Measurements from ENCODE around the gene NLRP6. TPM values are rescaled to one million over a fixed set of nuclear protein-coding genes. Genes with fewer than 3 reads are reported as not detected.
A peak's percentile ranks its signal among the peaks of the same experiment; 100 is the strongest.
"Not testable (repeated sequence)": the region's sequence is repeated elsewhere in the genome, so short reads cannot be mapped to it uniquely, and the experiment has no call there.

NLRP6 gene
- total and polyA plus RNA-seq, 4 donors, result 0.66 to 6.1 (median 0.88) TPM; not detected in 1

DNA sequence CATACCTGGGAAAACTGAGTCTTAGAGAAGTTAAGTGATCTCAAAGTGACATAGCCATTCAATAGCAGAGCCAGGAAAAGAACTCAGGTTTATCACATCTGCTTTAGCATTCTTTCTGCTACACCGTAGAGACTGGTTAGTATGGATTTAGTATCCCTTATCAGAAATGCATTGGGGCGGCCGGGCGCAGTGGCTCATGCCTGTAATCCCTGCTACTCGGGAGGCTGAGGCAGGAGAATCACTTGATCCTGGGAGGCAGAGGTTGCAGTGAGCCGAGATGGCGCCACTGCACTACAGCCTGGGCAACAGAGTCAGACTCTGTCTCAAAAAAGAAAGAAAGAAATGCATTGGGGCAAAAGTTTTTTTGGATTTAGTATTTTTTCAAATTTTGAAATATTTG lies 39.9 kb upstream of the NLRP6 start:
- intact Hi-C loops (cut with DNase I), result loop anchor here in 1 of 2 donors (10.0 kb wide), 1 partner anchor 66 kb away; the partner anchor contains the start of gene IFITM2
- DNase-seq; H3K27me3 ChIP-seq (ENCODE audit: control insufficient read depth in 1 of 2, insufficient read depth in 2 of 2, low read length in 1 of 2); H3K36me3 ChIP-seq (ENCODE audit: control insufficient read depth in 1 of 2, insufficient read depth in 2 of 2, low read length in 1 of 2); H3K4me3 ChIP-seq (ENCODE audit: low read length in 2 of 2); ATAC-seq (ENCODE audit: low FRiP score); H3K4me1 ChIP-seq (ENCODE audit: control insufficient read depth in 1 of 2, insufficient read depth in 2 of 2, low read length in 2 of 2); H3K27ac ChIP-seq (ENCODE audit: low read depth in 1 of 2, low read length in 2 of 2); H3K9me3 ChIP-seq (ENCODE audit: control insufficient read depth, low read length): not testable (repeated sequence)
- WGBS, 2 donors, result 83 to 84% methylated on average over 7 of the region's 7 CpGs

DNA sequence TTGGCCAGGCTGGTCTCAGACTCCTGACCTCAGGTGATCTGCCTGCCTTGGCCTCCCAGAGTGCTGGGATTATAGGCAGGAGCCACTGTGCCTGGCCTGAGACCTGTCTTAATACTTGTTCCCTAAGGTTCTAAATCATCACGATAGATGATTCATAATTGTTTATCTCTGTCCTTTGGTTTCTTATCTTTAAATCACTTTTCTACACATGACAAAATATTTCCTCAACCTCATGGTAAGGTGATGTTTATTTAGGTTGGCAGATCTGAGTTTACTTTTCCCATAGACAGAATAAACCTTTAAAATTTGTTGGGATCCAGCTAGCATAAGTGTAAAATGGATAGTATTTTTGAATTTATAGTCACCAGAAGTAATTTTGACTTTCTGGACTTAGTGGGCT lies 37.9 kb upstream of the NLRP6 start:
- intact Hi-C loops (cut with DNase I), result no loop called here
- Histone ChIP-seq H3K27ac (ENCODE audit: low read depth in 1 of 2, low read length in 2 of 2) (no peak overlapping the region), H3K27me3 (ENCODE audit: control insufficient read depth in 1 of 2, insufficient read depth in 2 of 2, low read length in 1 of 2) (no peaks in the 10 kb centered on the region), H3K4me1 (ENCODE audit: control insufficient read depth in 1 of 2, insufficient read depth in 2 of 2, low read length in 2 of 2) (no peaks in the 10 kb centered on the region), H3K4me3 (ENCODE audit: low read length in 2 of 2) (no peak overlapping the region), H3K36me3 (ENCODE audit: control insufficient read depth in 1 of 2, insufficient read depth in 2 of 2, low read length in 1 of 2) (peaks cover 0 to 4% of the 10 kb centered on the region in 2 donors), H3K9me3 (ENCODE audit: control insufficient read depth, low read length) (no peaks in the 10 kb centered on the region)
- ATAC-seq (ENCODE audit: low FRiP score) (no peak), DNase-seq (no peak)
- 11% methylated on average over 1 of the region's 1 CpG for WGBS, 2 donors

- no peaks in the 10 kb centered on the region for H3K4me1 ChIP-seq (ENCODE audit: control insufficient read depth in 1 of 2, insufficient read depth in 2 of 2, low read length in 2 of 2)
- no peak for ATAC-seq (ENCODE audit: low FRiP score)
Observed at GRCh38 chr11:241634-242033, 36.6 kb upstream of the NLRP6 start.

GRCh38 chr11:244376-244775 lies 33.8 kb upstream of the NLRP6 start:
- Histone ChIP-seq H3K9me3 (ENCODE audit: control insufficient read depth, low read length) (no peaks in the 10 kb centered on the region), H3K36me3 (ENCODE audit: control insufficient read depth in 1 of 2, insufficient read depth in 2 of 2, low read length in 1 of 2) (peaks cover 0 to 8% of the 10 kb centered on the region in 2 donors), H3K4me1 (ENCODE audit: control insufficient read depth in 1 of 2, insufficient read depth in 2 of 2, low read length in 2 of 2) (no peaks in the 10 kb centered on the region), H3K4me3 (ENCODE audit: low read length in 2 of 2) (no peak overlapping the region), H3K27ac (ENCODE audit: low read depth in 1 of 2, low read length in 2 of 2) (no peak overlapping the region), H3K27me3 (ENCODE audit: control insufficient read depth in 1 of 2, insufficient read depth in 2 of 2, low read length in 1 of 2) (no peaks in the 10 kb centered on the region)
- intact Hi-C loops (cut with DNase I), result no loop called here
- WGBS, 2 donors, result 94% methylated on average over 2 of the region's 2 CpGs
- DNase-seq (no peak), ATAC-seq (ENCODE audit: low FRiP score) (no peak)

More at GRCh38 chr11:241634-242033, 36.6 kb upstream of the NLRP6 start:
- H3K27ac ChIP-seq (ENCODE audit: low read depth in 1 of 2, low read length in 2 of 2), result no peak overlapping the region
- H3K9me3 ChIP-seq (ENCODE audit: control insufficient read depth, low read length), result no peaks in the 10 kb centered on the region
- 91 to 93% methylated on average over 5 of the region's 5 CpGs for WGBS, 2 donors
- intact Hi-C loops (cut with DNase I), result no loop called here
- no peaks in the 10 kb centered on the region for H3K27me3 ChIP-seq (ENCODE audit: control insufficient read depth in 1 of 2, insufficient read depth in 2 of 2, low read length in 1 of 2)
- H3K36me3 ChIP-seq (ENCODE audit: control insufficient read depth in 1 of 2, insufficient read depth in 2 of 2, low read length in 1 of 2), result peaks cover 0 to 5% of the 10 kb centered on the region in 2 donors
- no peak for DNase-seq
- H3K4me3 ChIP-seq (ENCODE audit: low read length in 2 of 2), result no peak overlapping the region

GRCh38 chr11:249062-249461 lies 29.1 kb upstream of the NLRP6 start:
- H3K4me1 ChIP-seq (ENCODE audit: control insufficient read depth in 1 of 2, insufficient read depth in 2 of 2, low read length in 2 of 2), result no peaks in the 10 kb centered on the region
- 75 to 78% methylated on average over 8 of the region's 8 CpGs for WGBS, 2 donors
- no peaks in the 10 kb centered on the region for H3K27me3 ChIP-seq (ENCODE audit: control insufficient read depth in 1 of 2, insufficient read depth in 2 of 2, low read length in 1 of 2)
- no peak overlapping the region for H3K27ac ChIP-seq (ENCODE audit: low read depth in 1 of 2, low read length in 2 of 2)
- no peak overlapping the region for H3K4me3 ChIP-seq (ENCODE audit: low read length in 2 of 2)
- no peak for DNase-seq
- intact Hi-C loops (cut with DNase I), result no loop called here
- no peak for ATAC-seq (ENCODE audit: low FRiP score)
- H3K36me3 ChIP-seq (ENCODE audit: control insufficient read depth in 1 of 2, insufficient read depth in 2 of 2, low read length in 1 of 2), result peaks cover 4 to 10% of the 10 kb centered on the region in 2 donors
- no peaks in the 10 kb centered on the region for H3K9me3 ChIP-seq (ENCODE audit: control insufficient read depth, low read length)

- intact Hi-C loops (cut with DNase I), result loop anchor here in 1 of 2 donors (5.0 kb wide), 1 partner anchor 37 kb away; the partner anchor contains the start of gene PGGHG
- ATAC-seq (ENCODE audit: low FRiP score), result no peak
Observed at GRCh38 chr11:250274-250673, 27.9 kb upstream of the NLRP6 start.

GRCh38 chr11:250740-251299 lies 27.4 kb upstream of the NLRP6 start:
- intact Hi-C loops (cut with DNase I), result loop anchor here in 1 of 2 donors (1.0 to 5.0 kb wide), 2 partner anchors 36 to 111 kb away; partner anchors contain the start of gene PGGHG
- H3K27me3 ChIP-seq (ENCODE audit: control insufficient read depth in 1 of 2, insufficient read depth in 2 of 2, low read length in 1 of 2), result no peaks in the 10 kb centered on the region
- H3K36me3 ChIP-seq (ENCODE audit: control insufficient read depth in 1 of 2, insufficient read depth in 2 of 2, low read length in 1 of 2), result peaks cover 4 to 6% of the 10 kb centered on the region in 2 donors
- DNase-seq (peak; percentile 77 to 85), ATAC-seq (ENCODE audit: low FRiP score) (peak; percentile 69)
- no peaks in the 10 kb centered on the region for H3K4me1 ChIP-seq (ENCODE audit: control insufficient read depth in 1 of 2, insufficient read depth in 2 of 2, low read length in 2 of 2)
- WGBS, 2 donors, result 72 to 74% methylated on average over 10 of the region's 10 CpGs
- H3K27ac ChIP-seq (ENCODE audit: low read depth in 1 of 2, low read length in 2 of 2), result peak overlapping the region in 1 of 2 donors; percentile 13
- H3K9me3 ChIP-seq (ENCODE audit: control insufficient read depth, low read length), result no peaks in the 10 kb centered on the region
- no peak overlapping the region for H3K4me3 ChIP-seq (ENCODE audit: low read length in 2 of 2)

More at GRCh38 chr11:250274-250673, 27.9 kb upstream of the NLRP6 start:
- Histone ChIP-seq H3K4me1 (ENCODE audit: control insufficient read depth in 1 of 2, insufficient read depth in 2 of 2, low read length in 2 of 2) (no peaks in the 10 kb centered on the region), H3K36me3 (ENCODE audit: control insufficient read depth in 1 of 2, insufficient read depth in 2 of 2, low read length in 1 of 2) (peaks cover 4 to 8% of the 10 kb centered on the region in 2 donors), H3K9me3 (ENCODE audit: control insufficient read depth, low read length) (no peaks in the 10 kb centered on the region), H3K27ac (ENCODE audit: low read depth in 1 of 2, low read length in 2 of 2) (no peak overlapping the region), H3K27me3 (ENCODE audit: control insufficient read depth in 1 of 2, insufficient read depth in 2 of 2, low read length in 1 of 2) (no peaks in the 10 kb centered on the region), H3K4me3 (ENCODE audit: low read length in 2 of 2) (no peak overlapping the region)
- DNase-seq, result no peak
- 85 to 92% methylated on average over 5 of the region's 5 CpGs for WGBS, 2 donors

- no peak overlapping the region for H3K27ac ChIP-seq (ENCODE audit: low read depth in 1 of 2, low read length in 2 of 2)
- intact Hi-C loops (cut with DNase I), result loop anchor here in 1 of 2 donors (1.0 to 5.0 kb wide), 2 partner anchors 36 to 111 kb away; partner anchors contain the start of gene PGGHG
- H3K27me3 ChIP-seq (ENCODE audit: control insufficient read depth in 1 of 2, insufficient read depth in 2 of 2, low read length in 1 of 2), result no peaks in the 10 kb centered on the region
- no peak overlapping the region for H3K4me3 ChIP-seq (ENCODE audit: low read length in 2 of 2)
- DNase-seq, result no peak
- H3K4me1 ChIP-seq (ENCODE audit: control insufficient read depth in 1 of 2, insufficient read depth in 2 of 2, low read length in 2 of 2), result no peaks in the 10 kb centered on the region
- no peak for ATAC-seq (ENCODE audit: low FRiP score)
- peaks cover 4 to 6% of the 10 kb centered on the region in 2 donors for H3K36me3 ChIP-seq (ENCODE audit: control insufficient read depth in 1 of 2, insufficient read depth in 2 of 2, low read length in 1 of 2)
- H3K9me3 ChIP-seq (ENCODE audit: control insufficient read depth, low read length), result no peaks in the 10 kb centered on the region
- WGBS, 2 donors, result 68 to 70% methylated on average over 10 of the region's 10 CpGs
Observed at GRCh38 chr11:251550-251949, 26.7 kb upstream of the NLRP6 start.

DNA sequence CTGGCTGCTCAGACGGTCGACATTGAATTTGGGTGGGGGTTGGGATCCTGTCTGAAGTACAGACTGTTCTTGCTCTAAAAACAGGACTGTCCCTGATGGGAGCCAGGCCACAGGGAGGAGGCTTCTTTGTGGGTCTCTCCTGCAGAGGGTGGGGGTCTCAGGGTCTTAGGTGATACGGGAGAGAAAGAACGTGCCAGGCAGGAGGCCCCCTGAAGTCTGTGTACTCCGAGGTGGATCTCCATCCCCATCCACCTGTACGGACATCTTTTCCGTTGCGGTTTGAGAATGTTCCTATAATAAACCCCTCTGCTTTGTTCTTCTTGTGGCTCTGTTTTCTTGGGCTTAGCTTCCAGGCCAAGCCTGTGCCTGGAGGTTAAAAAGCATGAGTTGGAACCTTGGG lies 25.5 kb upstream of the NLRP6 start:
- ATAC-seq (ENCODE audit: low FRiP score), result no peak
- H3K4me3 ChIP-seq (ENCODE audit: low read length in 2 of 2), result no peak overlapping the region
- 81 to 86% methylated on average over 8 of the region's 8 CpGs for WGBS, 2 donors
- no peak for DNase-seq
- no peaks in the 10 kb centered on the region for H3K4me1 ChIP-seq (ENCODE audit: control insufficient read depth in 1 of 2, insufficient read depth in 2 of 2, low read length in 2 of 2)
- peaks cover 4 to 6% of the 10 kb centered on the region in 2 donors for H3K36me3 ChIP-seq (ENCODE audit: control insufficient read depth in 1 of 2, insufficient read depth in 2 of 2, low read length in 1 of 2)
- H3K9me3 ChIP-seq (ENCODE audit: control insufficient read depth, low read length), result no peaks in the 10 kb centered on the region
- no peaks in the 10 kb centered on the region for H3K27me3 ChIP-seq (ENCODE audit: control insufficient read depth in 1 of 2, insufficient read depth in 2 of 2, low read length in 1 of 2)
- no peak overlapping the region for H3K27ac ChIP-seq (ENCODE audit: low read depth in 1 of 2, low read length in 2 of 2)
- intact Hi-C loops (cut with DNase I), result loop anchor here in 1 of 2 donors (5.0 kb wide), 1 partner anchor 35 kb away; the partner anchor contains the start of gene PGGHG

Measured in aorta (tissue), 5 donors.